Activated CD4-positive, alpha-beta T cell treated with anti-CD3 and anti-CD28 coated beads, Interleukin-2, Interleukin-6, amounts not matched to agents 100 ng/mL and 50 ng/mL, durations not matched to agents 16 hours and 8 hours (primary cell): ENCODE results near the gene CLEC18C.
"Not testable (repeated sequence)": the region's sequence is repeated elsewhere in the genome, so short reads cannot be mapped to it uniquely, and the experiment has no call there.

Source experiments
- DNase-seq: peaks from one replicate; pipeline ENCODE4 v3.0.0-alpha.2; 2020

Gene CLEC18C

DNA sequence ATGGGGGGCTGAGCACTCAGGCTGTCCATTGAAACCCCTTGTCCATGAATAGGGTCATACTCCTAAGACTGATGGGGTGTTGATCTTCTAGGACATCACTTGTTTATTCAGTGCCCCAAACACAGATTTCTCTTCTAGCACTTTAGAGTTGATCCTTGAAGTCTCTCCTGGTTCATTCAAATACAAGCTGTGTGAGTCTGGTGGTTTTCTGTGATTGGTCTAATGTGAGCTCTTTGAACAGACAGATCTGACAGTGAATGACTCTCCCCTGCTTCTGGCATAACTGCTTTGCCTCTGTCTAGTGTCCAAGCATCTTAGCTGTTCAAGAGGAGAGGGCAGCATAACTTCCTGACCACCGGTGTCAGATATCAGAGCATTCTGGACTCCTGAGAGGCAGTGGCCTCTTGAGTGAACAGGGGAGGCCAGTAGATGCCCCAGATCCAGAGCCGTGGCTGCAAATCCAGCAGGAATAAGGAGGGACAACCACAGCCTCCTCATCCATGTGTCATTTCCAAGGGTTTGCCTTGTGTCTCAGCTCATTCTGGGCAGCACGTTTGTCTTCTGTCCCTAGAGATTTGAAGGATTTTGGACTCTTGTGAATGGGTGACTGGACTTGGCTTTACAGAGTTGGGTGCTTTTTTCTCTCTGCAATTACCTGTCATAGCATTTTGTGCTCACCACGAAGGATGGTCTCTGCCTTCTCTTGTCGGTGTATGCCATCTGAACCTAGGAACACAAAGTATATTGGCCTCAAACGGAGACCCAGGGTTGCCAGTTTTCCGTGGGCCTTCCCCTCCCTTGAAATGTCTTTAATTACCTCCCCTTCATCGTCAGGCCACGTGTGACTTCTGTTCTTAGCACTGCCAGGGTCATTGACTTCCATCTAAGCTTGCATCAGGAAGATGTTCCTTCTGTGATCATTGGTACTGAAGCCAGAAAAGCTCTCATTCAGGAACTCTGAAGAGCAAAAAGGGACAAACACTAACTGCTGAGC is 13.9 kb upstream of the CLEC18C start:
- DNase-seq: peak; percentile 6

DNA sequence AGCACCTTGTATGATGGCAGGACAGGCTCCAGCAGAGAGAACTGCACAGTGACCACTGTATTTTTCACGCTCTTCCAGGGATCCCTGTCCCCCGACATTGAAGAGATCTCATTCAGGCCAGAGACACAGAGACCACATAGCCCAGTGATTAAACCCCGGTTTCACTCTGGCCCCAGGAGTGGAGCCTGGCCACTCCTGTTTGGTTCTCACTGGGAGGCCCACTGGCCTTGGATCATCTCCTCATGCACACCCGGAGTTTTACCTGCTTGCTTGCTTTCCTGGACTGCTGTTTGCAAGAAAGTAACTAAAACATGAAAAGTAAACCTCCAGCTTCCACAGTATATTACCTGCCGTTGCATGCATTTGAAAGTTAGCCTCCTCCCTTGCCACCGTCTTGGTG is 13.2 kb upstream of the CLEC18C start:
- DNase-seq: peak; percentile 0

DNA sequence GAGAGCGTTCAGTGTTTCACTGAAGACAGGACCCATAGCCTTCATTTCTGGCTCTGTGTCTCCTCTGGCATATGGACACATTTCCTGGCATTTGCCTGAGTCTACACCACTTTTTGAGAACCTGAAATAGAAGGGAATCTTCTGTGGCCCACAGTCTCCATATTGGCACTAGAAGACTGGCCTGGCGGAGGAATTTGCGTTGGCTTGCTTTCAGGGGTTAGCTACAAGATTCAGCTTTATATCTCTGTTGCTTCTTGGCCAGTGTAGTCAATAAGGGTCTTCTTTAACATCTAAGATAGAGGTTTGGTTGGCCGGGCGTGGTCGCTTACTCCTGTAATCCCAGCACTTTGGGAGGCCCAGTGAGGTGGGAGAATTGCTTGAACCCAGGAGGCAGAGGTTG is 12.8 kb upstream of the CLEC18C start:
- peak; percentile 0 for DNase-seq

DNA sequence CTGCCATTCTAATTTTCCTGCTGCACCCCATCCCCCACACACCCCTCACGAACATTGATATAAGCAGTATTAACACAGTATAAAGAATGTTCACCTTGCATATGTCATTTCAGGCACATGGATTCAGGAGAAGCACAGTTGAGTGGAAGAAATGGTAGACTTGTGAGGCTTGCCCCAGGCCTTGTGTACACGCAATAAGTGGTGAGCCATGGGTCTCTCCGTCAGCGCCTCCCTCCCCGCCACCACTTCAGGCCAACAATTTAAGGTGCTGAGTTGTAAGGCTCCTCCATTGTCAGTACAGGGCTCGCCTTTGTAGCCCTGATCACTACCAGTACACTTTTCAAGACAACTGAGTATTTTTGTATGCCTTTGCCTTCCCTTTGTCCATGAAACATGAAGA is 12.2 kb upstream of the CLEC18C start:
- peak; percentile 2 for DNase-seq

DNA sequence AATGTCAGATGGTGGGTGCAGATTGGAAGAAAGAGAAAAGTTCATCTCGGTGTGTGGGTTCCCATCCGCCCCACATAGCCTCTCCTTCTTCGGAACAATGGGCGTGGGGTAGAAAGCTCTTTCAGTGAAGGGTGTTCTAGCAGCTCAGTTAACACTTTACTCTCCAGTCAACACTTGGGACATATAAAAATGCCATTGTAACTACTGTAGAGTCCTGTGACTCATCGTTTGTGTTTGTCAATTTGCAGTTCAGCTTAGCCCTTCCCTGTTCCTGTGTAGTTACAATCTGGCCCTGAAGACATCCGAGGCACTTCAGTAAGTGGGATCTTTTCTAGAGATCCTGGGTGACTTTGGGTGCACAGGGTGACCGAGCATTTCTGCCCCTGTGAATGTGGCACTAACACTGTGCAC is 11.5 kb upstream of the CLEC18C start:
- DNase-seq: peak; percentile 4

DNA sequence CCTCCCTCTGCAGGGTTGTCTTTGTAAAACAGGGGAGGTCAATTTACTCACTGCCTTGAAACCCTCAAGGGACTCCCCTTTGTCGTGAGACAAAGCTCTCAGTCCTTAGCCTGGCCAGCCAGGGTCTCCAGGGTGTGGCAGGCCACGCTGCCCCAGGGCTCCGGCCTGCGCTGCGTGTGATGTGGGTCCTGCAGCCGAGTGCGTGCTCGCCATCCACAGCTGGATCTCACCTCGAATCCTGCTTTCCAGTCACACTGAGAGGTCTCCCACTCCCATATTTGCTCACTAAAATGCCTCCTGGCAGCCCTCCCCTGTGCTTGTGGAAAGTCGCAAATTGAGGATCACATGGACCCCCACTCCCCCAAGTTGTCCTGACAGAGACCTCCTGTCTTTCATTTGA is 10.0 kb upstream of the CLEC18C start:
- no peak for DNase-seq

DNA sequence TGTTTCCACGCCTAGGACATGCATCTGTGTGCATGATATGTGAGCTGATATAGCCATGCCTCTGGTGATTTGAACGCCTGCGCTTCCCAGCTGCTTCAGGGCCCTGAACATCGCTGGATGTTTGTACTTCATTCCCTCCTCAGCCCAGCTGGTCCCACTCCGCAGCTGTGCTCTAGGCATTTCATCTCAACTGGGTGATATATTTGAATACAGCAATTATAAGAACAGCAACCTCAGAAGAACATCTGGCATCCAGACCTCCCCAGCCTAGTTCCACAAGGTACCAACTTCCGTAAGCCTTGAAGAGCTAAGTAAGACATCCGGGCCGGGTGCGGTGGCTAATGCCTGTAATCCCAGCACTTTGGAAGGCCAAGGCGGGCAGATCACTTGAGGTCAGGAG is 6.9 kb upstream of the CLEC18C start:
- not testable (repeated sequence) for DNase-seq

DNA sequence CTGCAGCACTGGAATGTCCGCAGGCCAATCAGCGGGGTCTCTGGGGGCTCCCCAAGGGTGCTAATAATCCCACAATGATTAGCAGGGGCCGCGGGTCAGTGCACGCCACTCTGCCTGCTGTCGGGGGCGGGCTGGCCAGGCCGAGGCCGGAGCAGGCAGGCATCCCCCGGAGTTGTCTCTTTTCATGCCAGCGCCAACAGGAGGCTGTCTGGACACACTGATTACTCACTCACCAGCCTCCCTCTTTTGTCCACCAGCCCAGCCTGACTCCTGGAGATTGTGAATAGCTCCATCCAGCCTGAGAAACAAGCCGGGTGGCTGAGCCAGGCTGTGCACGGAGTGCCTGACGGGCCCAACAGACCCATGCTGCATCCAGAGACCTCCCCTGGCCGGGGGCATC is 329 bp downstream of the CLEC18C start:
- not testable (repeated sequence) for DNase-seq

DNA sequence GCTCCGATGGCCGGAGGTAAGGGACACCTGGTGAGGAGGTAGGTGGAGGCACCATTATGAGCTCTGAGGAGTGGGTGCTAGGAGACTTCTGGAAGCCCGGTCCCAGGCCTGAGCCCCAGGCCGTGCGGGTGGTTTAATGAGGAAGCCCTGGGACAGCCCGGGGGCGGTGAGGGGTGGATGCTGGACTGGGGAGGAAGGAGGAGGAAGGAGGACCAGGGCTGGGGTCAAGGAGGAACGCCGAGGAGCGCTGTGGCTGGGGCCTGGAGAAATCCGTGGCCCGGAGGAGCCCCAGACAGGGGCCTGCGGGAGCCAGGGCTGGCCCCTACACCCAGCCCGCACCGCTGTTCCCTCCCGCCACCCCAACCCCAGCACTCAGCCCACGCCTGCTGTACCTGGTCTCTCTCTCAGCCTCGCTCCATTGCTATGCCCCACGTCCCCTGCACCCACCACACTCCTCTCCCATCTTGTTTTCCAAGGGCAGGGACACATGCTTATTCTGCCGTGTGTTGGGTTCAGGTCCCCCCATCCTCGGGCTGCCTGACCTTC is 873 bp downstream of the CLEC18C start:
- DNase-seq: not testable (repeated sequence)

DNA sequence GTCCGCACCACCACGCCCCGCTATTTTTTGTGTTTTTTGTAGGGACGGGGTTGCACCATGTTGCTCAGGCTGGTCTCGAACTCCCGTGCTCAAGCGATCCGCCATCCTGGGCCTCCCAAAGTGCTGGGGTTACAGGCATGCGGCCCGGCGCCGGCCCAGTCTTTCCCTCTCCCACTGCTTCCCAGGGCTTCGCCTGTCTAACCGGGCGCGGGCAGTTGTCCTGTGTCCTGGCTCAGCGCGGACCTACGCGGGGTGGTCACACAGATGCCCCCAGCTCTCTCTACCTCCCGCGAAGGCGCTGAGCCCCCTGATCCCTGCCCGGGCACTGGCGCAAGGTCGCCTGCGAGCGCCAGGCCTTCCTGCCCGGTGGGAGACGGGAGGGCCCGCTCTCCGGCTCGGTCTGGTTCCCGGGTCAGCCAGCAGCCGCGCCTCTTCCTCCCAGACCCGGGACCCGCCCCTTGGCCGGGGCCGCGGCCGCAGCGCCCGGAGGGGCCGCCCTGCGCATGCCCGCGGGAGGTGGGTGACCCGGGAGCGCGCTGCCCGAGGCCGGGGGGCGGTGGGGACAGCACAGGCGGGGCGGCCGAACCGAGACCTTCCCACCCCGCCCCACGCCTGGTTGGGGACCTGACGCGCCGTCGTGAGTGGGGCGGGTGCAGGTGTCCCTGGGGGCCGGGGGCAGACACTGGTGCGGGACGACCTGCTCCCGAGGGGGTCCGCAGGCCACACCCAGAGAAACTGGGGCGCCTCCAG is 14.4 kb downstream of the CLEC18C start:
- not testable (repeated sequence) for DNase-seq

DNA sequence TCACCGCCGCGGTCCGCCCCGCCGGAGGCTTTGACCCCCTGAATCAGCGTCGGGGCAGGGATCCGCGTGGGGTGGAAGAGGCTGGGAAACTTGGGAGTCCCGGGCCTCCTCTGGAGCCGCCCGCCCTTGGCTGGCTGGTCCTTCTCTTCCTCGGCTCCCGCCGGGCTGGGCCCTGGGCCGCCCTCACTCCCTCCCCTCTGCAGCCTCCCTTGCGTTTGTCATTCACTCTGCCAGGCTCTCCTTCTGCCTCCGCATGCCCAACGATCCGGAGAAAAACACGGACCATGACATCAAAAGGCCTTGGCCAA is 15.0 kb downstream of the CLEC18C start:
- DNase-seq: not testable (repeated sequence)

DNA sequence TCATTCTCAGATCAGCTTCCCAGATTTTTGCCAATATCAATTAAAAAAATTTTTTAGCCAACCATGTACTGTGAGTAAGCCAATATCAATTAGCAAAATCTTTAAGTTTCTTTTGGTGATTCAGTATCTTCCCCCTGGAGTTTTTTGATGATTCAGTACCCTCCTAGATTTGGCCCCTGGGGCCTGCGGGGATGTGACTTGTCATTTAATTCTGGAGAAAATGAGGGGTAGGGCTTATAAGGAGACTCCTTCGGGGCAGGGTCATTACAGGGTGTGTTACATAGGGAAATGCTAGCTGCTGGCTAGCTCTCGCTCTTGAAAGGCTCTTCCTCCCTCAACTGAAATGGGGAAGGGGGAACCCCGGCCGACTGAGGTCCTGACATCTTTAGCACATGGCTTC is 17.0 kb downstream of the CLEC18C start:
- not testable (repeated sequence) for DNase-seq

DNA sequence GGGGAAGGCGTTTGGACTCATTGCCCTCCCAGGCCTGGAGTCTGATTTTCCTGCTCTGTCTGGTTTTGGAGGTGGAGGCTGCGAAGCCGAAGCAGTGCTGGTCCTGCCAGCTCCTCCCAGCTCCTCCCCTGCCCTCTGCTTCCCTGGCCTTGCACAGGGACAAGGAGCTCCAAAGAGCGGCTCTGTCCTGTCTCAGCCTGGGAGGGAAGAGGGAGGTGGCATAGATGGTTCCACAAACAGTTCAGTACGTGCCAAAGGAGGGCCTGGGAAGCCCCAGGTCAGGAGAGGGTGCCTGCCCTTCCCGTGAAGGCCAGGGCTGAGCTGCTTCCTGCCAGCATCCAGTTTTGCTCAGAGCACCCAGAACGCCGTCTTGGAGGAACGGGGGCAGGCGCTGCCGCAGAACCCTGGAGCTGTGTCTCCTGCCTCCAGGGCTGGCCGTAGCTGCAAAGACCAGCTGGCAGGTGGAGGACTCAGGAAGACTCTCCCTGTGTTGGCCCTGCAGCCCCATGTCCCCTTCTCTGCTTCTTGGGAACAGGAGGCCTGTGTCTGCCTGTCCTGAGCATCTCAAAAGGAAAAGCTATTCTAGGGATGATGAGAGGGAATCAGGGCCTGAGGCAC is 23.2 kb downstream of the CLEC18C start:
- DNase-seq: not testable (repeated sequence)

DNA sequence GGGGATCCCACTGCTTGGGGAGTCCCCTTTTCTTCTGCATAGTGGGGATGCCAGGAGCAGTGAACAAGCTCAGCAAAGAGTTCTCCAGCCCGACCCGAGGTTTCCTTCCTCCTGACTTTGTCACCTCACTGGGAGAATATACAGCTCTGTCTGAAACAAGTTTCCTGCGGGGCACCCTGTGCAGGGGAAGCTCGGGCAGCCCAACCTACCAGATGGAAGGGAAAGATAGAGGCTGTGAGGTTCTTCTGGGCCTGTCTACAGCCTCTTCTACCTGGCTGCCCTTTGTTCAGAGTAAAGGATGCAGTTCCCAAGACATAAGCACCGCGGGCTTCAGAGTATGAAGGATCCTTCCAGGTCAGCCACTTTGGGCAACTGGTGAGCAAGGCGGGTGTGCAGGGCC is 24.0 kb downstream of the CLEC18C start:
- DNase-seq: not testable (repeated sequence)

DNA sequence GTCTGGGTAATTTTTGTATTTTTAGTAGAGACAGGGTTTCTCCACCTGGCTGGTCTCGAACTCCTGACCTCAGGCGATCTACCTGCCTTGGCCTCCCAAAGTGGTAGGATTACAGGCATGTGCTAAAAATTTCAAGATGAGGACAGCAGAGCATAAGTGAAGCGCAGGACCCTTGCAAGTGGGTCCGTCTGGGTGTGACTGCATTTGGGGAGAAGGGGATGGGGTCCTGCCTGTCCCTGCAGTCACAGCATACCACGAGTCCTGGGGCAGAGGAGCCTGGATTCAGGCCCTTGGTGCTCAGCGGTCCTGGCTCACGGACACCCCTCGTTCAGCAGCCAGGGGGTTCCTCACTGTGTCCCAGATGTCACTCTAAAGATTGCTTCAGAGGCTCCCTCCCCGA is 24.6 kb downstream of the CLEC18C start:
- not testable (repeated sequence) for DNase-seq

DNA sequence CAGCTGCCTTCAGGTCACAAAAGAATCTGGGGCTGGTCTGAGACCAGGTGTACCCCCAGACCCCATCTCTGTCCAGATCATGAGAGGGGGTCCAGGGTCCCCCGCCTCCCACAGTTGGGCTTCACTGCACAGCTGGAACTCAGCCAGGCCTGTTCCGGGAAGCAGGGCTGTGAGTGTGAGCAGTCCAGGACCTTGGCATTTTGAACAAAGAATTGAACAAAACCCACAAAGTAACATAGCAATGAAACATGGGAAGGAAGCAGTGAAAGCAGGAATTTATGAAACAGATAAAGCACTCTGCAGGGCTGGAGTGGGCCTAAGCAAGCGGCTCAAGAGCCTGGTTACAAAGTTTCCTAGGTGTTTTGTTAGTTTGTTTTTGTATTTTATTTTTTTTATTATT is 25.1 kb downstream of the CLEC18C start:
- not testable (repeated sequence) for DNase-seq

DNA sequence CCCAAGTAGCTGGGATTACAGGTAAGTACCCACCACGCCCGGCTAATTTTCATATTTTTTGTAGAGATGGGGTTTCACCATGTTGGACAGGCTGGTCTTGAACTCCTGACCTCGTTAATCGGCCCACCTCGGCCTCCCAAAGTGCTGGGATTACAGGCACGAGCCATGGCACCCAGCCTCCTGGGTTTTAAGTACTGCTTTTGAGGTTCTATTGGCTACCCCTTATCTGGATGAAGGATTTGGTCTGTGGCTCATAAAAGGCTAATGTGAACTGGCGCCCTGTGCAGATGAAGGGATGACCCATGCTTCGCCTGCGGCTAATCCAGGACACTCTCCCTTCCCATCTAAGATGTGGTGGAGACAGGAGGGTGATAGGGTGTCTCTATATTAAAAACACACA is 25.6 kb downstream of the CLEC18C start:
- not testable (repeated sequence) for DNase-seq

DNA sequence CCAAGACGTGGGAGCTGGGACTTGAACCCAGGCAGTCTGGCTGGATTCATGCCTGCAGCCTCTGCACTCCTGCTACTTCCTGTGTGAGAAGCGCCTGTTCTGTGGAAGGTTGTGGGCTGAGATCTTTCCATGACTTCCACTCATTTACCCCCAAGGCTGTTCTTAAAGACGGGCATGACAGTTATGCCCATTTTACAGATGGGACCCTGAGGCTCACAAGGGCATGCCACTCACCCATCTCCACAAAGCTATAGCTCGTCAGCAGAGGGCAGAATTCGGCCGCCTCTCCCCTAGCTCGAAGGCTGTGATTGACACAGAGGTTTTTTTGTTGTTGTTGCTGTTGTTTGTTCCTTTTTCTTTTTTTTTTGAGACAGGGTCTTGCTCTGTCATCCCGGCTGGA is 26.5 kb downstream of the CLEC18C start:
- not testable (repeated sequence) for DNase-seq

DNA sequence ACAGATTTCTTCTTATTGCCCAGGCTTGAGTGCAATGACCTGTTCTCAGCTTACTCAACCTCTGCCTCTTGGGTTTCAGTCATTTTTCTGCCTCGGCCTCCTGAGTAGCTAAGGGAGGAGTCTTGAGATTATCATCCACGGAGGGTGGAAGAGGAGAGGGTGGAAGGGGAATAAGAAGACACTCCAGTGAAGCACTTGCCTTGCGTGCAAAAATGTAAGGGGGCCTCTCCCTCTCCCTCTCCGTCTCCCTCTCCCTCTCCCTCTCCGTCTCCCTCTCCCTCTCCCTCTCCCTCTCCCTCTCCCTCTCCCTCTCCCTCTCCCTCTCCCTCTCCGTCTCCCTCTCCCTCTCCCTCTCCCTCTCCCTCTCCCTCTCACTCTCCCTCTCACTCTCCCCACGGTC is 29.9 kb downstream of the CLEC18C start:
- not testable (repeated sequence) for DNase-seq

DNA sequence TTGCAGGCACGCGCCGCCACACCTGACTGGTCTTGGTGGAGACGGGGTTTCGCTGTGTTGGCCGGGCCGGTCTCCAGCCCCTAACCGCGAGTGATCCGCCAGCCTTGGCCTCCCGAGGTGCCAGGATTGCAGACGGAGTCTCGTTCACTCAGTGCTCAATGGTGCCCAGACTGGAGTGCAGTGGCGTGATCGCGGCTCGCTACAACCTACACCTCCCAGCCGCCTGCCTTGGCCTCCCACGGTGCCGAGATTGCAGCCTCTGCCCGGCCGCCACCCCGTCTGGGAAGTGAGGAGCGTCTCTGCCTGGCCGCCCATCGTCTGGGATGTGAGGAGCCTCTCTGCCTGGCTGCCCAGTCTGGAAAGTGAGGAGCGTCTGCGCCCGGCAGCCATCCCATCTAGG is 30.4 kb downstream of the CLEC18C start:
- DNase-seq: not testable (repeated sequence)

DNA sequence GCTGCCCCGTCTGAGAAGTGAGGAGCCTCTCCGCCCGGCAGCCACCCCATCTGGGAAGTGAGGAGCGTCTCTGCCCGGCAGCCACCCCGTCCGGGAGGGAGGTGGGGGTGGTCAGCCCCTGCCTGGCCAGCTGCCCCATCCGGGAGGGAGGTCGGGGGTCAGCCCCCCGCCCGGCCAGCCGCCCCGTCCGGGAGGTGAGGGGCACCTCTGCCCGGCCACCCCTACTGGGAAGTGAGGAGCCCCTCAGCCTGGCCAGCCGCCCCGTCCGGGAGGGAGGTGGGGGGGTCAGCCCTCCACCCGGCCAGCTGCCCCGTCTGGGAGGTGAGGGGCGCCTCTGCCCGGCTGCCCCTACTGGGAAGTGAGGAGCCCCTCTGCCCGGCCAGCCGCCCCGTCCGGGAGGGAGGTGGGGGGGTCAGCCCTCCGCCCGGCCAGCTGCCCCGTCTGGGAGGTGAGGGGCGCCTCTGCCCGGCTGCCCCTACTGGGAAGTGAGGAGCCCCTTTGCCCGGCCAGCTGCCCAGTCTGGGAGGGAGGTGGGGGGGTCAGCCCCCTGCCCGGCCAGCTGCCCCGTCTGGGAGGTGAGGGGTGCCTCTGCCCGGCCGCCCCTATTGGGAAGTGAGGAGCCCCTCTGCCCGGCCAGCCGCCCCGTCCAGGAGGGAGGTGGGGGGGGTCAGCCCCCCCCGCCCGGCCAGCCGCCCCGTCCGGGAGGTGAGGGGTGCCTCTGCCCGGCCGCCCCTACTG is 31.2 kb downstream of the CLEC18C start:
- DNase-seq: not testable (repeated sequence)

DNA sequence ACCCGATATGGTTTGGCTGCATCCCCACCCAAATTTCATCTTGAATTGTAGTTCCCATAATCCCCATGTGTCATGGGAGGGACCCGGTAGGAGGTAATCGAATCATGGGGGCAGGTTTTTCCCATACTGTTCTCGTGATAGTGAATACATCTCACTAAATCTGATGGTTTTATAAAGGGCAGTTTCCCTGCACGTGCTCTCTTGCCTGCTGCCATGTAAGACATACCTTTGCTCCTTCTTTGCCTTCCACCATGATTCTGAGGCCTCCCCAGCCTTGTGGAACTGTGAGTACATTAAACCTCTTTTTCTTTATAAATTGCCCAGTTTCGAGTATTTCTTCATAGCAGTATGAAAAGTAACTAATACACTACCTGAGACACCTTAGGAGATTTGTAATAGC is 32.8 kb downstream of the CLEC18C start:
- DNase-seq: not testable (repeated sequence)
